Lower leg skin (tissue), 3 donors: ENCODE measurements around the gene IP6K1.

Experiments
- CTCF ChIP-seq, 3 donors: fragments of 450-650 bp; IDR thresholded peaks; one replicate each; pipeline ENCODE4 v1.5.1; 2016; ENCODE audit warnings: antibody characterized with exemption in 3 of 3, mild to moderate bottlenecking in 3 of 3, moderate library complexity in 2 of 3
- POLR2A ChIP-seq, 2 donors: fragments of 450-650 bp; IDR thresholded peaks; one replicate each; pipeline ENCODE4 v1.6.1; 2016 to 2017; ENCODE audit warnings: antibody characterized with exemption in 2 of 2, mild to moderate bottlenecking in 1 of 2, moderate library complexity in 1 of 2

DNA sequence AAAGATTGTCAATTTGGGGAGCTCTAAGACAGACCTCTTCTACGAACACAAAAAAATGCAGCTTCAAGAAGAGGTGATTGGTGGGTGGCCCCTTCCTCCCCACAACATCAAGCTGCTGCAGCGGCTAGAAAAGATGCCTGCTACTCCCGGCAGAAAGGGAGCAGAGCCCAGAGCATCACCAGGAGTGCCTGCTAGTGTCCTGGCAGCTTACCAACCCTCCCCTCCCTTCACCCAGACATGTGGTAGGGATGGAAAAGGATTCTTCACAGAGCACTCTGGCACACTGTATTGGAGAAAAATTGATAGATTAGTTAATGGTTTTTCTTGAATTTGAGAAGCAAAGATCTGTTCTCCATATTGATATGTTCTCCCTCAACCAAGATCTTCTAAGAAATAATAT, 10.8 kb downstream of the IP6K1 start:
- no peak for TF ChIP-seq CTCF (IDR thresholded peaks at IDR 0.05)
- no peak for TF ChIP-seq POLR2A (IDR thresholded peaks at IDR 0.05)
